ENCODE data around the gene LBX2. TPM values are rescaled to one million over a fixed set of nuclear protein-coding genes. Genes with fewer than 3 reads are reported as not detected.

The LBX2 gene
- total and polyA plus RNA-seq, 9 of the 15 experiments (the other 6 are each of a cell fraction or from before 2014, with no cell fraction given): 0.39 to 6.2 (median 1.8) TPM; not detected in 1

- WGBS (ENCODE audit: insufficient coverage, low coverage, missing lambda C conversion rate): 57% methylated on average over 1 of the region's 1 CpG
- H3K27ac ChIP-seq (ENCODE audit: extremely low read depth, low read depth, low read length): no peak overlapping the region
- POLR2A ChIA-PET: interaction anchor here (0.6 to 1.4 kb wide), 3 partner anchors 9 to 87 kb away, joined by 3 to 4 read pairs (median 3); partner anchors contain the start of genes CCDC142 and TTC31
- H3K9me3 ChIP-seq (replicated peaks; ENCODE audit: control insufficient read depth, insufficient read depth, low read depth, low read length): no peaks in the 10 kb centered on the region
- BruUV-seq (replicated peaks): no TSS peak
- H2AFZ ChIP-seq (ENCODE audit: low read depth, low read length): no peak overlapping the region
- no peak overlapping the region for H3K9ac ChIP-seq (ENCODE audit: insufficient read depth in 1 of 2, low read depth in 2 of 2, low read length in 2 of 2)
- in situ Hi-C loops (cut with MboI): no loop called here
- peaks cover 4 to 28% of the 10 kb centered on the region in 2 experiments; a peak in 4 of 5 replicates for H3K4me1 ChIP-seq (replicated peaks in 1 of 2; ENCODE audit: control insufficient read depth in 2 of 2, insufficient read depth in 2 of 2, low read length in 2 of 2)
- no peaks in the 10 kb centered on the region for H3K27me3 ChIP-seq (ENCODE audit: control insufficient read depth in 2 of 2, insufficient read depth in 2 of 2, low read length in 2 of 2)
- intact Hi-C loops (cut with micrococcal nuclease): no loop called here
- DNase-seq (ENCODE audit: extremely low read depth in 1 of 4, low spot score in 3 of 4) (no peak), FAIRE-seq (peak; percentile 72), ATAC-seq (no peak)
- H3K4me2 ChIP-seq (ENCODE audit: insufficient read depth, low read length): no peak overlapping the region
- no peaks in the 10 kb centered on the region for H3K79me2 ChIP-seq (ENCODE audit: control insufficient read depth, insufficient read depth, low read length)
- H3K36me3 ChIP-seq (ENCODE audit: control insufficient read depth, insufficient read depth, low read length): peaks cover 40% of the 10 kb centered on the region; the same call in 2 of the 3 replicates
- CTCF ChIA-PET (ENCODE audit: low intra/inter-chr PET ratio): no interaction called here
- no peaks in the 10 kb centered on the region for H4K20me1 ChIP-seq (replicated peaks; ENCODE audit: control insufficient read depth, insufficient read depth, low read length)
- H3K9me1 ChIP-seq (ENCODE audit: control insufficient read depth, insufficient read depth, low read length): no peaks in the 10 kb centered on the region
- H3K4me3 ChIP-seq: no peak overlapping the region
- no peak for TF ChIP-seq TAF1 (IDR thresholded peaks at IDR 0.05; ENCODE audit: control insufficient read depth, extremely low read depth, insufficient read depth, low read length, severe bottlenecking)
- no peak for TF ChIP-seq SMC3 (conservative IDR thresholded peaks at IDR 0.05; ENCODE audit: insufficient read depth, low read depth, low read length)
- no peak for TF ChIP-seq ZHX1 (conservative IDR thresholded peaks at IDR 0.05; ENCODE audit: low read length)
- TF ChIP-seq, protein P1, sequence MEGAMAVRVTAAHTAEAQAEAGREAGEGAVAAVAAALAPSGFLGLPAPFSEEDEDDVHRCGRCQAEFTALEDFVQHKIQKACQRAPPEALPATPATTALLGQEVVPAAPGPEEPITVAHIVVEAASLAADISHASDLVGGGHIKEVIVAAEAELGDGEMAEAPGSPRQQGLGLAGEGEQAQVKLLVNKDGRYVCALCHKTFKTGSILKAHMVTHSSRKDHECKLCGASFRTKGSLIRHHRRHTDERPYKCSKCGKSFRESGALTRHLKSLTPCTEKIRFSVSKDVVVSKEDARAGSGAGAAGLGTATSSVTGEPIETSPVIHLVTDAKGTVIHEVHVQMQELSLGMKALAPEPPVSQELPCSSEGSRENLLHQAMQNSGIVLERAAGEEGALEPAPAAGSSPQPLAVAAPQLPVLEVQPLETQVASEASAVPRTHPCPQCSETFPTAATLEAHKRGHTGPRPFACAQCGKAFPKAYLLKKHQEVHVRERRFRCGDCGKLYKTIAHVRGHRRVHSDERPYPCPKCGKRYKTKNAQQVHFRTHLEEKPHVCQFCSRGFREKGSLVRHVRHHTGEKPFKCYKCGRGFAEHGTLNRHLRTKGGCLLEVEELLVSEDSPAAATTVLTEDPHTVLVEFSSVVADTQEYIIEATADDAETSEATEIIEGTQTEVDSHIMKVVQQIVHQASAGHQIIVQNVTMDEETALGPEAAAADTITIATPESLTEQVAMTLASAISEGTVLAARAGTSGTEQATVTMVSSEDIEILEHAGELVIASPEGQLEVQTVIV (CRISPR knock-in tag; IDR thresholded peaks at IDR 0.05; ENCODE audit: borderline replicate concordance): no peak
- TF ChIP-seq, protein P2, sequence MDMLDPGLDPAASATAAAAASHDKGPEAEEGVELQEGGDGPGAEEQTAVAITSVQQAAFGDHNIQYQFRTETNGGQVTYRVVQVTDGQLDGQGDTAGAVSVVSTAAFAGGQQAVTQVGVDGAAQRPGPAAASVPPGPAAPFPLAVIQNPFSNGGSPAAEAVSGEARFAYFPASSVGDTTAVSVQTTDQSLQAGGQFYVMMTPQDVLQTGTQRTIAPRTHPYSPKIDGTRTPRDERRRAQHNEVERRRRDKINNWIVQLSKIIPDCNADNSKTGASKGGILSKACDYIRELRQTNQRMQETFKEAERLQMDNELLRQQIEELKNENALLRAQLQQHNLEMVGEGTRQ (CRISPR knock-in tag; IDR thresholded peaks at IDR 0.05): peak; percentile 36; the same call in 1 of the 2 replicates
- TF ChIP-seq MIER1 (IDR thresholded peaks at IDR 0.05; ENCODE audit: low read depth): no peak
- no peak for TF ChIP-seq ARID1B (IDR thresholded peaks at IDR 0.05)
- TF ChIP-seq ZNF766 (CRISPR knock-in tag; conservative IDR thresholded peaks at IDR 0.05): no peak
- peak; percentile 55; the same call in 1 of the 2 replicates for TF ChIP-seq TOE1 (IDR thresholded peaks at IDR 0.05; ENCODE audit: borderline replicate concordance)
- TF ChIP-seq TOE1 (CRISPR knock-in tag; IDR thresholded peaks at IDR 0.05; ENCODE audit: borderline replicate concordance, low read depth): no peak
- no peak for TF ChIP-seq NBN (IDR thresholded peaks at IDR 0.05; ENCODE audit: low read depth)
- TF ChIP-seq ZNF586 (CRISPR knock-in tag; conservative IDR thresholded peaks at IDR 0.05): no peak
- no peak for TF ChIP-seq CBX2 (IDR thresholded peaks at IDR 0.05; ENCODE audit: insufficient read depth, low read length, poor library complexity, severe bottlenecking)
Observed at GRCh38 chr2:74495440-74495839, 4.0 kb downstream of the LBX2 start.

Measured in K562 (cell line).